Measurements from ENCODE around the gene SOSTDC1.
"Not testable (repeated sequence)": the region's sequence is repeated elsewhere in the genome, so short reads cannot be mapped to it uniquely, and the experiment has no call there.

The SOSTDC1 gene

GRCh38 chr7:16465469-16466361 lies at the start of gene SOSTDC1:
TSS of gene SOSTDC1 (minus strand) at chr7:16465738. CDS start at chr7:16465668, 70 bp downstream.
- no peak for DNase-seq (ENCODE audit: low read depth in 4 of 4, low spot score in 1 of 4)

GRCh38 chr7:16514729-16515128 lies 49.2 kb upstream of the SOSTDC1 start:
- no peak for DNase-seq (ENCODE audit: low read depth in 4 of 4, low spot score in 1 of 4)

GRCh38 chr7:16514271-16514670 lies 48.7 kb upstream of the SOSTDC1 start:
- DNase-seq (ENCODE audit: low read depth in 4 of 4, low spot score in 1 of 4) = no peak

GRCh38 chr7:16512097-16512496 lies 46.6 kb upstream of the SOSTDC1 start:
- DNase-seq (ENCODE audit: low read depth in 4 of 4, low spot score in 1 of 4) = no peak

- no peak for DNase-seq (ENCODE audit: low read depth in 4 of 4, low spot score in 1 of 4)
These were observed 45.8 kb upstream of the SOSTDC1 start for GRCh38 chr7:16511314-16511713.

GRCh38 chr7:16509829-16510228 lies 44.3 kb upstream of the SOSTDC1 start:
- no peak for DNase-seq (ENCODE audit: low read depth in 4 of 4, low spot score in 1 of 4)

GRCh38 chr7:16506422-16506821 lies 40.9 kb upstream of the SOSTDC1 start:
- DNase-seq (ENCODE audit: low read depth in 4 of 4, low spot score in 1 of 4) = not testable (repeated sequence)

GRCh38 chr7:16504019-16504418 lies 38.5 kb upstream of the SOSTDC1 start:
- DNase-seq (ENCODE audit: low read depth in 4 of 4, low spot score in 1 of 4) = no peak

GRCh38 chr7:16502303-16502702 lies 36.8 kb upstream of the SOSTDC1 start:
- no peak for DNase-seq (ENCODE audit: low read depth in 4 of 4, low spot score in 1 of 4)

GRCh38 chr7:16498122-16498521 lies 32.6 kb upstream of the SOSTDC1 start:
- DNase-seq (ENCODE audit: low read depth in 4 of 4, low spot score in 1 of 4) = no peak

- no peak for DNase-seq (ENCODE audit: low read depth in 4 of 4, low spot score in 1 of 4)
These were observed 29.6 kb upstream of the SOSTDC1 start for GRCh38 chr7:16494955-16495719.

- DNase-seq (ENCODE audit: low read depth in 4 of 4, low spot score in 1 of 4) = no peak
These were observed 29.0 kb upstream of the SOSTDC1 start for GRCh38 chr7:16494551-16494950.

- DNase-seq (ENCODE audit: low read depth in 4 of 4, low spot score in 1 of 4) = no peak
These were observed 27.7 kb upstream of the SOSTDC1 start for GRCh38 chr7:16493266-16493665.

GRCh38 chr7:16492513-16493062 lies 27.1 kb upstream of the SOSTDC1 start:
- DNase-seq (ENCODE audit: low read depth in 4 of 4, low spot score in 1 of 4) = no peak

- DNase-seq (ENCODE audit: low read depth in 4 of 4, low spot score in 1 of 4) = no peak
These were observed 25.6 kb upstream of the SOSTDC1 start for GRCh38 chr7:16491148-16491547.

GRCh38 chr7:16484453-16485158 lies 19.1 kb upstream of the SOSTDC1 start:
- DNase-seq (ENCODE audit: low read depth in 4 of 4, low spot score in 1 of 4) = no peak

- DNase-seq (ENCODE audit: low read depth in 4 of 4, low spot score in 1 of 4) = no peak
These were observed 14.1 kb upstream of the SOSTDC1 start for GRCh38 chr7:16479591-16479990.

- no peak for DNase-seq (ENCODE audit: low read depth in 4 of 4, low spot score in 1 of 4)
These were observed 13.6 kb upstream of the SOSTDC1 start for GRCh38 chr7:16479161-16479560.

GRCh38 chr7:16471933-16472332 lies 6.4 kb upstream of the SOSTDC1 start:
- no peak for DNase-seq (ENCODE audit: low read depth in 4 of 4, low spot score in 1 of 4)

GRCh38 chr7:16463949-16464715 lies 1.4 kb downstream of the SOSTDC1 start:
- no peak for DNase-seq (ENCODE audit: low read depth in 4 of 4, low spot score in 1 of 4)

GRCh38 chr7:16463520-16463919 lies 2.0 kb downstream of the SOSTDC1 start:
- DNase-seq (ENCODE audit: low read depth in 4 of 4, low spot score in 1 of 4) = no peak

Measured in stimulated activated CD4-positive, alpha-beta T cell treated with anti-CD3 and anti-CD28 coated beads, Interleukin-1b, Interleukin-23, amount 100 ng/mL, for 24 hours (primary cell).